Vagina (tissue), 2 donors: ENCODE measurements around the gene SLC25A23.

Source experiments
- POLR2A ChIP-seq, 2 donors: fragments of 450-650 bp; IDR thresholded peaks; one replicate each; pipeline ENCODE4 v1.6.1; 2017; ENCODE audit warnings: antibody characterized with exemption in 2 of 2, mild to moderate bottlenecking in 2 of 2, moderate library complexity in 2 of 2
- TF ChIP-seq, protein P1 (sequence below), 3 experiments: fragments of 450-650 bp in 2 of 3; fragments of 200-600 bp in 1 of 3; sonication (generic) in 1 of 3; IDR thresholded peaks; one replicate each; pipeline ENCODE4 v1.5.1; 2017 to 2019; ENCODE audit warnings: antibody characterized with exemption in 3 of 3, mild to moderate bottlenecking in 2 of 3, moderate library complexity in 2 of 3

DNA sequence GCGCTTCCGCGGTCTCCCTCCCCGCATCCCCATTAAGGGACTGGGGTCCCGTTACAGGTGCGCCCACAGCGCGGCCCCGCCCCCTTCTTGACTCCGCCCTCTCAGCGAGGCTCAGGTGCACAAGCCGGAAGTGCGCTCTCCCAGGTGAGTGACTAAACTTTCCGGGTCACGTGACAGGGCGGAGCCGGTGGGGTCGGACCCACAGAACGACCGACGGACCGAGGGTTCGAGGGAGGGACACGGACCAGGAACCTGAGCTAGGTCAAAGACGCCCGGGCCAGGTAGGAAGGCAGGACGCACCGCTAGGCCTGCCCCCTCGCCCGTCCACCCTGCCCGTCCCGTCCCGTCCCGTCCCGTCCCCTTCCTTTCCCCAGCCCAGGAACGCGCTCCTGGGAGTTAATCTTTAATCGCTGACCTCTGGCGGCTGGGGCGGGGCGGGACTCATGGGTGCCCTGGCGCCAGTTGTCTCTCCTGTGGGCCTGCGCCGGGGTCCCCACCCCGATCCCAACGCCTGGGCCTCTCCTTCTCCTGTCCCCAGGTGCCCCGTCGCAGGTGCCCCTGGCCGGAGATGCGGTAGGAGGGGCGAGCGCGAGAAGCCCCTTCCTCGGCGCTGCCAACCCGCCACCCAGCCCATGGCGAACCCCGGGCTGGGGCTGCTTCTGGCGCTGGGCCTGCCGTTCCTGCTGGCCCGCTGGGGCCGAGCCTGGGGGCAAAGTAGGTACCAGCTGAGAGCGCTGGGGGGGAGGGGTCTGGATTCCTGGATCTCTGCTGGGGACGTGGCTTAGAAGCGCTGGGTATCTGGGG is 4.7 kb upstream of the SLC25A23 start, which contains the start of gene CRB3:
- TF ChIP-seq, protein P1, sequence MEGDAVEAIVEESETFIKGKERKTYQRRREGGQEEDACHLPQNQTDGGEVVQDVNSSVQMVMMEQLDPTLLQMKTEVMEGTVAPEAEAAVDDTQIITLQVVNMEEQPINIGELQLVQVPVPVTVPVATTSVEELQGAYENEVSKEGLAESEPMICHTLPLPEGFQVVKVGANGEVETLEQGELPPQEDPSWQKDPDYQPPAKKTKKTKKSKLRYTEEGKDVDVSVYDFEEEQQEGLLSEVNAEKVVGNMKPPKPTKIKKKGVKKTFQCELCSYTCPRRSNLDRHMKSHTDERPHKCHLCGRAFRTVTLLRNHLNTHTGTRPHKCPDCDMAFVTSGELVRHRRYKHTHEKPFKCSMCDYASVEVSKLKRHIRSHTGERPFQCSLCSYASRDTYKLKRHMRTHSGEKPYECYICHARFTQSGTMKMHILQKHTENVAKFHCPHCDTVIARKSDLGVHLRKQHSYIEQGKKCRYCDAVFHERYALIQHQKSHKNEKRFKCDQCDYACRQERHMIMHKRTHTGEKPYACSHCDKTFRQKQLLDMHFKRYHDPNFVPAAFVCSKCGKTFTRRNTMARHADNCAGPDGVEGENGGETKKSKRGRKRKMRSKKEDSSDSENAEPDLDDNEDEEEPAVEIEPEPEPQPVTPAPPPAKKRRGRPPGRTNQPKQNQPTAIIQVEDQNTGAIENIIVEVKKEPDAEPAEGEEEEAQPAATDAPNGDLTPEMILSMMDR (IDR thresholded peaks at IDR 0.05): no peak
- TF ChIP-seq POLR2A (IDR thresholded peaks at IDR 0.05): no peak
